Inflammatory macrophage (primary cell): ENCODE measurements around the gene CCDC40.
A peak's percentile ranks its signal among the peaks of the same experiment; 100 is the strongest.

Experiments
- DNase-seq, 2 donors: peaks; one replicate each; pipeline ENCODE4 v3.0.0-alpha.2; 2020 to 2022

Gene CCDC40

DNA sequence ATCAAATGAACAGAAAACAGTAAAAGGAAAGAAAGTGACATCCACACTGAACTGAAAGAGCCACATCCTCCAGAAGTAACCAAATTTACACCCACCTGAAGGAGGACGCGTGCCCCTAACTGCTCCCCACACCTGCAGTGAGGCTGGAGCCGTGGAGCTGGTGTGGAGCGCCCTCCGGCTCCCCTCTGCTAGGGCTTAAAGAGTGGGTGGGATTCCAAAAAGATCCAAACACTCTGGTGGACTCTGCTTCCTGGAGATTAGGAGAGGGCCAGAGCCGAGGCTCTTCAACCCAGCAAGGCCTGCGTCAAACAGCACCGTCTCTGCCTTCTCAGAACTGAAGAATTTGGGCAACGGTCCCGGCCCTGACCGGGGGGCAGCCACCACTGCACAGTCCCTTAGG is 15.2 kb downstream of the CCDC40 start:
- DNase-seq: no peak

DNA sequence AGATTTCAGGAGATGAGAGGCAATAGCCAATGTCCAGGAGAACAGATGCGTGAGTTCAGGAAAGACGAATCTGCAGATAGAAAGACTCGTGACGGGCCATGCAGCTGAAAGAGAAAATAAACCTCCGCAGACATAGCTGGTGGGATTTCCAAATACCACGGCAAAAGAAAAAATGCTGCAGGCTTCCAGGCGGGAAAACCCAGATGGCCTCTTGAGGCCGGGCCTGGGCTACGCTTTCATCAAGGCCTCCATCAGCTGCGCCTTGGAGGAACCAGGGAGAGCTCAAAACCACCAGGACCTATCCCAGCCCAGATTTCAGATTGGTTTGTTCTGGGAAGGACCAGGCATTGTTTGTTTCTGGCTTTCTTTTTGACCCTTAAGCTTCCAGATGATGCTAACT is 16.7 kb downstream of the CCDC40 start:
- no peak for DNase-seq

DNA sequence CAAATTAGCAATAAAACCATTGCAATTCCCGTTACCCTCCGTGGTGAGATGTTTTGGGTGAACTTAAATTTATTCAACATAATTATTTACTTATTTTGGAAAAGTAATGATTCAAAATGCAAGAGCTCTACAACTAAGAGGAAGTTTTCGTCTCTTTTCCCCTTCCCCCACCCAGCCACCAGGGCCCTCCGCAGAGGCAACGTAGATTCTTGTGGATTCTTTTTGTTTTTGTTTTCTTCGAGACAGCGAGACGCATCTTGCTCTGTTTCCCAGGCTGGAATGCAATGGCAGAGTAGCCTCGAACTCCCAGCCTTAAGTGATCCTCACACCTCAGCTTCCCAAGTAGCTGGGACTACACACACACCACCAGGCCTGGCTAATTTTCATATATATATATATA is 19.2 kb downstream of the CCDC40 start:
- DNase-seq: no peak

DNA sequence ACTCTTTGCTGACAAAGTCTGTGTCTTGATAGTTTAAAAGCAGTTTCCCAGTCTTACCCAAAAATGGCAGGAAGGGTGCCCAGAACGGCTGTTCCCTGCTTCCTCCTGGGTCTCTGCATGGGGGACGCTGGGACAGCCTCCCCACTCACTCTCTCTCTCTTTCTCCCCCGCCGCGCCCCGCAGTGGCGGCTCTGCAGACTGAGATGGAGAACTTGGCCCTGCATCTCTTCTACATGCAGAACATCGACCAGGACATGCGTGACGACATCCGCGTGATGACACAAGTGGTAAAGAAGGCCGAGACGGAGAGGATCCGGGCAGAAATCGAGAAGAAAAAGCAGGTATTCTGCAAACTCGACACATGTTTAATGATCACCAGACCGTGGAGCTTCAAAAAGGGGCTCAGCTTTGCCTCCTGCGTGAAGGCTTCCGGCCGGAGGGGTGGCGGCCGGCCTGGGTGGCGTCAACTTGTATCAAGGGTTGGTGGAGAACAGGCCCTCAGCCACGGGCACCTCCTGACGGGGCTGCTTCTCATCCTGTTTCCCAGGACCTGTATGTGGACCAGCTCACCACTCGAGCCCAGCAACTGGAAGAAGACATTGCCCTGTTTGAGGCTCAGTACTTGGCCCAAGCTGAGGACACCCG is 22.0 kb downstream of the CCDC40 start:
- no peak for DNase-seq

DNA sequence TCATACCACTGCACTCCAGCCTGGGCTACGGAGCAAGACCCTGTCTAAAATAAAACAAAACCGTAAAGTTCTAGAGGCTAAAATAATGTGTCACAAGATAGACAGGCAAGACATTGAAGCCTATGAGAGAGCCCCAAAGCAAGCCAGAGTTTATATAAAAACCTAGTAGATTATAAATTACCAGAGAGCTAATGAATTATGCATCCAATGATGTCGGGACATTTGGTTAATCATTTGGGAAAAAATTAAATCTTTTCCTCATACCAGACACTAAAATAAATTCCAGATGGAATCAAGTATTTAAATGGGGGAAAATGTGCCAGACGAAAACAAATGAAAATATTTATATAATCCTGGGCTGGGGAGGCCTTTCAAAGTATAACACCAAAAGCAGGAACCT is 24.2 kb downstream of the CCDC40 start:
- no peak for DNase-seq

DNA sequence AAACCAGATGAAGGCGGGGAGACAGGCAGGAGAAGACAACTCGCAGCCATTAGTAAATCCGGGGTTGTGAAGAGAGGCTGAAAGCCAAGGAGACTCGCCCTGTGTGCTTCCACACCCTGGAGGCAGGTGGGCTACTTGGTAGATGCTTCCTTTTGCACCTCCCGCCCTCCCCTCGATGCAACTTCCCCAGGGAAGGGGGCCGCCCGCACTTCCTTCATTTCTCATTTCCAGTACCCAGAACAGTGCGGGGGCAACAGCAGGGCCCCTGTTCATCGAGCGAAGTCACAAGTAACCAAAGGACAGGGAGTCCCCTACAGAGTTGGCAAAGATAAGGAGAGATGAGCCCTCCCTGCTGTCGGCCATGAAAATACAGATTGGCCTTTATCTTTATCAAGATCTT is 25.0 kb downstream of the CCDC40 start:
- no peak for DNase-seq

DNA sequence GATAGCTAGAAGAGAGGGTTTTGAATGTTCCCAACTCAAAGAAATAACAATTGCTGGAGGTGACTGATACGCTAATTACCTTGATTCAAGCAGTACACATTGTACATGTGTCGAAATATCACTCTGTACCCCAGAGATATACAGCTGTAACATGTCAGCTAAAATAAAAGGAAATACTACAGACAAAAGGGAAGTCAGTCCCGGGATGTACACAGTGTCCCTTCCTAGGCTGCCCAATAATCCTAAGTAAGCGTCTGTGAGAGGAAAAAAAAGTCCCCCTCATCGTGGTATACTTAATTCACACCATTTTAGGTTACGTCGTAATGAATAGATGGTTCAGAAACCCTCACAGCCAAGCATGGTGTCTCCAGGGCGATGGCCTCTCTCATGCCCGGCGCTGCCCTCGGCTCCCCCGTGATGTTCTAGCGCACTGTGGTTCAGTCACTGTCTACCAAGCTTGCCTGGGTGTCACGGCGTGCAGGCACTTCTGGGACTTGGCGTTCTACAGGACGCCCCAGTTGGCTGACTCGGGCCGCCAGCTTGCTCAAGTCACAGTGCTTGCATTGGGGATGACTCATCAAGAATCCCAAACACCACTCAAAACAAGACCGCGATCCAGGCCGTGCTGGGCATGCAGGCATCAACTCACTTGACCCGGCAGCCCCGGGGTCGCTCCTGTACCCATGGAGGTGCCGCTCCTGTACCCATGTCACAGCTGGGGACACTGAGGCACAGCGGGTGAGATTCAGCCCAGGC is 27.6 kb downstream of the CCDC40 start:
- DNase-seq: peak; percentile 43 to 62

DNA sequence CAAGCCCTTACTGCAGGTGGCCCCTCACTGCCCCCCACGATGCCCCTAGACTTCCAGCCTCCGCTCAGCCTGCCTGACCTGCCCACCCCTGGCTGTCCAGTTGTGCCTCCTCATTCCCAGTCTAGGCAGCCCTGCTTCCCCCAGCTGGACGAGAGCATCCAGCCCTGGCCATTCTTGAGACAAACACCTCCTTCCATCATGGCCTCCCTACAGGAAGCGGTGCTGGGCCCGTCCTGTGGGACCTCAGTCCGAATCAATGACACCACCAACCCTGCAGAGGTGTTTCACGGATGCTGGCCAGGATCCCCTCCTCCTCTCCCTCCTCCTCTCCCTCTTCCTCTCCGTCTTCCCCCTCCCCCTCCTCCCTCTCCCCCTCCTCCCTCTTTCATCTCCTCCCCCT is 28.3 kb downstream of the CCDC40 start:
- DNase-seq: no peak

DNA sequence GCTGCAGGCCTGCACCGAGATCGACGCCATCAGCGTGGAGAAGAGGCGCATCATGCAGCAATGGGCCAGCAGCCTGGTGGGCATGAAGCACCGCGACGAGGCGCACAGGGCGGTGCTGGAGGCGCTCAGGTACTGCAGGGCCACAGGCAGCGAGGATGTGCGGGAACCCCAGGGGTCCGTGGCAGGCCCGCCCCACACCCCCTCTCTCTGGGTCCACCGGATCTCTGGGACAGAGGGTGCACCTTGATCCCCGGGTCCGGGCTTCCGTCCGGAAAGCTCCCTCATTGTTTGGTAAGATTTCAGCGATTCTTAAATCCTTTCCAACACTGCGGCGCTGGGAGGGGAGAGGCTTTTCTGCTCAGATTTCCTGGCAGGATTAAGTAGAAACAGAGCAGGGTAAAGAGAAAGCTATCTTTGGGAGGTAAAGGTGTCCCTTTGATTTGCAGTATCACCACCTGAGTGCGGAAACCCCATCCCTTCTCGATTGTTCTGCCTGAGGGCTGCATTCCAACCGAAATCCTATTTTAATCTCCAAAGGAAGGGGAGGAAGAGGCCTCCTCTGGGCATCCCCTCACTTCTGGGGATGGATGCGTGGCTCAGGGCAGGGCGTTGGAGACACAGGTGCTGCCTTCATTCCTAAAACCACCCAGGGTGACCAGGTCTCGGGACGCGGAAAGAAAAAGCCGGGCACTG is 29.2 kb downstream of the CCDC40 start:
- no peak for DNase-seq

DNA sequence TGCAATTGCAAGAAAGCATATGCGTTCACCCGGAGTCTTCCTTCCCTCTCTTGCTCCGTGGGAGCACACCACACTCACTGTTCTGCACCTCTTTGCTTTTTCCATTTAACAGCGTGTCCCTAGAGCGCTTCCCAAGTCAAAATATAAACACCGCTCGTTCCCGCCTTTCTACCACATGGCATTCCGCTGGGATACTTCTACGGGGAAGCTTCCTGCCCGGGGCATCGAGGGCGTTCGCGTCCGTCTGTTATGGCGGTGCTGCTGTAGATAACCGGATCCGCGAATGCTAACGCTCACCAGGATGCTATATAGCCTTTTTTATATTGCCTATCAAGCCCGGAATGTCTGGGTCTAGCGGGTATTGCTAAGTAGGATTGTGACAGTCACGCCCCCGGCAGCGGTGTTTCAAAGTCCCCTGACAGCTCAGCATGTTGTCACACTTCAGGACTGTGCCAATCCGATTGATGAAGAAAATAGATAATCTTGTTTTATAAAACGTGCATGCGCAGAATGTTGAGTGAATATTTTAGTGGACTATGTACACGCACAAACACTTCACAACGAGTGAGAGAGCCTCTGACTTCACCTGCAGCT is 31.0 kb downstream of the CCDC40 start:
- DNase-seq: no peak

DNA sequence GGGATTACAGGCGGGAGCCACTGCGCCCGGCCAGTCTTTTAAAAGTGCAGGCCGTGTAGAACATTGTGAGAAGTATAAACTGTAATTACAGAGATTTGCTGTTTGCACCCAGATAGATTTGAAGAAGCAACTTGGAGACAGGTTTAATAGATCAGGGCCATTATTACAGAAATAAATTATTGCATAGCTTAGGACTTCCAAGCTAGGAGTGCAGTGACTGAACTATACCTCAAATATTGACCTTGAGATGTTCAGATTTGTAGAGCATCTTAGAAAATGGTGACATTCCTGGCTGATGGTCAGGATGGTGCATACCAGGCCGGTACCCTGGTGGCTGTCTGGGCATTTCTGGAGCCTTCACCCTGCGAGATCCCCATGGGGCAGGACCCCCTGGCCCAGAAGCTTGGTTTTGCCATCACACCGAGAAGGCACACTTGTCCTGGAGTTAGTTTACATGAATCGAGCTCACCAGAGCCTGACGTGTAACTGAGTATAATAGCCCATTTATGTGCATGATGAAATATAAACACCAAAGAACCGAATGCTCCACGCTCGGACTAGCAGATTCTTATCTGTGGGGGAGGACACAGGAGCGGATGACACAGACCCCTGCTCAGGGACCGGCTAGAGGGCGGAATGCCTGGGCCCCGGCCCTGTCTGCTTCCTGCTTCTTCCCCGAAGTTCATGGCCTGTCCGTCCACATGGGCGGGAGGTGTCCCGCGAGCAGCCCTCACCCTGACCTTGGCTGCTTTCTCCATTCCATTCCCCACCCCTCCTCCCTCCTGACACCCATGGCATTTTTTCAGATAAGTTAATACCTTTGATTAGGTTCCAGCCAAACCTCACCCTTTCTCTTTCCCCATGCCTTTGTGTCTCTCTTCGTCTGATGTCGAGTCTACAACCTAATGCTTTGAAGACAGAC is 32.1 kb downstream of the CCDC40 start:
- no peak for DNase-seq

DNA sequence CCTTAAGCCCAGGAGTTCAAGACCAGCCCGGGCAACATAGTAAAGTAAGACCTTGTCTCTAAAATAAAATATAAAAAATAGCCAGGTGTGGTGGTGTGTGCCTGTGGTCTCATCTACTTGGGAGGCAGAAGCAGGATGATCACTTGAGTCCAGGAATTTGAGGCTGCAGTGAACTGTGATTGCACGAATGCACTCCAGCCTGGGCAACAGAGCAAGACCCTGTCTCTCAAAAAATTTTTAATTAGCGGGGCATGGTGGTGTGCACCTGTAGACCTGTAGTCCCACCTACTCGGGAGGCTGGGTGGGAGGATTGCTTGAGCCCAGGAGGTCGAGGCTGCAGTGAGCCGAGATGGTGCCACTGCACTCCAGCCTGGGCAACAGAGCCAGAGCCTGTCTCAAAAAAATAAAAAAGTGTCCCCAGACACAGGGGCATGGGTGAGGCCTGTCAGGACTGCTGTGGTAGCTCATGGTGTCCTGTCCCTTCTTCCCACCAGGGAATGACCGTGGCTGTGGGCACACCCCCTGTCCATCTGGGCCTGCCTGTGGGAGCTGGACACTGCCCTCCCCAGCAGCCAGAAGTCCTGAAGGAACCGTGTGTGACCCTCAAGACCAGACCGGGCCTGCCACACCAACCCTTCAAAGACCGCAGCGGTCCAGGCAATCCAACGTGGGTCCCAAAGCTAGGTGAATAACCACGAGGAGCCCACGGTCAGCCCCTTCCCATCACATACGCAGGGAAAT is 34.1 kb downstream of the CCDC40 start:
- no peak for DNase-seq

DNA sequence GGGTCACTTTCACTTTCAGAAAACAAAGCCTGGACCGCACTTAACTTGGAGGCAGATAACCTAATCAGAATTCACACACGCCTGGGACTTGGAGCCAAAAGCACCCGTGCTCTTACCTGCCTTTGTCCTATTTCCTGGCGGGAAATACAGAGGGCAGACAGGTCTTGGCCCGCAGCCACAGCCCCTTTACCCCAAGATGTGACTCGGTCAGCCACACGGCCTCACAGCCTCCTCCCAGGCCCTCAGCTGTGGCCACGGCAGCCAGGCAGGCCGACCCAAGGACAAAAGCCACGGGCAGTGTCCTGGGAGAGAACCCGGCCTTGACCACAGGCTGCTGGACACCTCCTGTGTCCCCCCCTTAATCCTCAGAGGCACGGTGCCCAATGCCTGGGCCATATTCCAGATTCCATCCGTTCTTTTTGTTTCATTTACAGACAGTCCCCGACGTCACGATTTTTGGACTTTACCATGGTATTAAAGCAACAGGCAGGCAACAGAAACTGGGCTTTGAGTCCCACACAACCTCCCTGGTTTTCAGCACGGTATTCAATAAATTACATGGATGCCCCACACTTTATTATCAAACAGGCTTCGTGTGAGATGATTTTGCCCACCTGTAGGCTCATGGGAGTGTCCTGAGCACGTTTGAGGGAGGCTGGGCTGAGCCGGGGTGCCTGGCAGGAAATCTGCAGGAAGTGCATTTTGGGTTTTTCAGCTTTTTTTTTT is 34.8 kb downstream of the CCDC40 start:
- DNase-seq: no peak

DNA sequence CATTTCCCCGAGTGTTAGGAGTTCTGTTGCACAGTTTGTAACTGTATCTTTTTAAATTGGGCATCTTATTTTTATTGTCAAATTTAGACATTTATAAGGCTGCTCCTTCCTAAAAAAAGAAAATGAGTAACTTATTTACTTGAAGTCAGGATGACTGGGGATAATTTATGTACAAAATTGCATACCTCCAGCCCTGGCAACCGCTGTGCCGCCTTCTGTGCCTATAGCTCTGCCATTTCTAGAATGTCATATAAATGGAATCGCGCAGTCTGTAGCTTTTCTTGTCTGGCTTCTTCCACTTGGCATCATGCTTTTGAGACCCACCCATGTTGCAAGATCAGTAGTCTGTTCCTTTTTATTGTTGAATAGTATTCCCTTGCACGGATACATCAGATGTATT is 36.0 kb downstream of the CCDC40 start:
- no peak for DNase-seq

DNA sequence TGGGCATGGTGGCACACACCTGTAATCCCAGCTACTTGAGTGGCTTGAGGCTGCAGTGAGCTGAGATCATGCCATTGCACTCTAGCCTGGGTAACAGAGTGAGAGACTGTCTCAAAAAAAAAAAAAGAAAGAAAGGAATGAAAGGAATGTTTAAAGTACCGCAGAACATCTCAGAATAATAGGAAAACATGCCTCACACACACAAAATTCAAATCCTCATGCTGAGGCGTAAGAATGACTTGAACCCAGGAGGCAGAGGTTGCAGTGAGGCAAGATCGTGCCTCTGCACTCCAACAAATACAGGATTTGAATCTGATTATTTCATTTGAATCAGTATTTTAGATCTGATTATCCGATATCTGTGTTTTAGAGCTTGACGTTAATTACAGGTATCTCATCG is 43.6 kb downstream of the CCDC40 start:
- DNase-seq: no peak

DNA sequence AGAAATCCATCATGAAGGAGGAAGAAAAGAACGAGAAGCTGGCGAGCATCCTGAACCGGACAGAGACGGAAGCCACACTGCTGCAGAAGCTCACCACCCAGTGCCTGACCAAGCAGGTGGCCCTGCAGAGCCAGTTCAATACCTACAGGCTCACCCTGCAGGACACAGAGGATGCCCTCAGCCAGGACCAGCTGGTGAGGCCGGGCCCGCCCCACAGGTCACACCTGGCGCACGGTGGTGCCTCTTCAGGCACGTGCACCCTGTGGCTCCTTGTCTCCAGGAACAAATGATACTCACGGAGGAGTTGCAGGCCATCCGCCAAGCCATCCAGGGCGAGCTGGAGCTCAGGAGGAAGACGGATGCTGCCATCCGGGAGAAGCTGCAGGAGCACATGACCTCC is 45.2 kb downstream of the CCDC40 start:
- no peak for DNase-seq

DNA sequence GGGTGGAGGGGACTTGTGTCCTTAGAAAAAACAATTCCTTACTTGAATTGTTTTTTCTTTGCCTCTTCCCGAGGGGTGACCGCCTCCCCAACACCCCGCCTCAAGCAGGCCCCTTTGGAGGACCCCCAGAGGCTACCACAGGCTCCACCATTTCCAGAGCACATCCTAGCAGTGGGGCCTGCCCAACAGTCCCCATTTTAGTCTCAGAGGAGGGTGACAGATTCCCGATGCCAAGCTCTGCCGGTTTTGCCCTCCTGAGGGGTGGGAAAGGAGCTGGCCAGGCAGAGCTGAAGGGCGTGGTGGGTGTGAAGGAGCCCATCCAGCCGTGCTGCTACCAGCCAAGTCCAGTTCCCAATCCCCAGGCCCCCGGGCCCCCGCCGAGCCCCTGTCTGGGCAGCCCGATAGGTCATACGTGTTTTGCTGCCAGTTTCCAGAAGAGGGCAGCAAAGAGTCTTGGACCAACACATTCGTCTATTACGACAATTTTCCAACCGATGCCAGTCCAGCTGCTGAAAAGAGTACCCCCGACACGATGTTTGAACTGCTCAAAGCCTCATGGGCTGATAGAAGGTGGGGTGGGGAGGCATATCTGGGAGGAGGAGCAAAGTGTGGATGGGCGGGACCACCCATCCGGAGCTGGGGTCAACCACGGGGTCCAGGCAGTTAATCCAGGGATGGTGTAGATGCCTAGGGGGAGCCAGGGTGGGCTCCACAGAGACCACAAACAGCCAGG is 46.1 kb downstream of the CCDC40 start:
- DNase-seq: peak; percentile 70 to 86

DNA sequence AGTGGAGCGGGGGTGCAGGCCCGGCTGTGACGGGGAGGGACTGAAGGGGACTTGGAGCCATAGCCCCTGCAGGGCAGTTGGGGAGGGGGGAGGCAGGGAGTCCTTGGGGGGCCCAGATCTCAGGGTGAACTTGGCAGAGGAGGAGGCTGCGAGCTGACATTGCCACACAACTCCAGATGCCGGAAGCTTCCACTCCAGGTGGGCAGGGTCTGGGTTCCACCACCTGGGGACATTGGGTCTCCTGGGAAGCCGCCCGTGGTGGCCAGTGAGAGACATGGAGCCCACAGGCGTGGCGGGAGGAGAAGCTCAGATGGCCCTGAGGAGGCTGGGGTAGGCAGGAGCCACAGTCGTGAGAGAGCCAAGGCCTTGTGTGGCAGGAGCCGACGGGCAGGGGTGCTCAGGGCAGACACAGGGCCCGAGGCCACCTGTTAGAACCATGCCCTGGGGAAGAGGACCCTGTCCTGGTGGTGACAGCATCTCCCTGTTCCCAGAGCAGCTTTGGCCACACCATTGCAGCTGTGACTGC is 46.8 kb downstream of the CCDC40 start:
- DNase-seq: no peak

DNA sequence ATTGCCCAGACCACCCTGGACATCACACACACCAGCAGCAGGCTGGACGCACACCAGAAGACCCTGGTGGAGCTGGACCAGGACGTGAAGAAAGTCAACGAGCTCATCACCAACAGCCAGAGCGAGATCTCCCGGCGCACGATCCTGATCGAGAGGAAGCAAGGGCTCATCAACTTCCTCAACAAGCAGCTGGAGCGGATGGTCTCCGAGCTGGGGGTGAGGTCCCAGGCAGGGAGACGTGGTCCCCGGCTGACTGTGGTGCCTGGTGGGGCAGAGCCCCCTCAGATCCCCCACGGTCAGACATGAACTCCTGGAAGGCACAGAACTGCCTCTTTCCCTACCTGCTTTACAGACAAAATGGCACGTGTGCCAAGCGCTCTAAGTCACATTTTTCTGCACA is 48.3 kb downstream of the CCDC40 start:
- no peak for DNase-seq

DNA sequence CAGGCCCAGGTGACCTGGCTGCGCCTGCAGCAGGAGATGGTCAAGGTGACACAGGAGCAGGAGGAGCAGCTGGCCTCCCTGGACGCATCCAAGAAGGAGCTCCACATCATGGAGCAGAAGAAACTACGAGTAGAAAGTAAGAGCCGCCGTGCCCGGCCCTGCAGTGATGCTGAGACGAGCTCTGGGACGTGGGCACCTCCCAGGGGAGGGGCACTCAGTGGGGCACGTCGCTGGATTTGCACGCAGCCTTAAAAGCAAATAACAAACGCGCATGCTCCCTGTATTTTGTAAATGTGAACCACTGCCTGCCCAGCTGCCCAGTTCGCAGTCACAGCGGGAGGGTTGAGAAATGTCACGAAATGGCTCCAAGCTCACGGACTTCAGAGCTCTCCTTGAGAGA is 49.6 kb downstream of the CCDC40 start:
- DNase-seq: no peak
